Glutamatergic neuron (in vitro differentiated cells): ENCODE results near the gene CAMTA1. TPM values are rescaled to one million over a fixed set of nuclear protein-coding genes. Genes with fewer than 3 reads are reported as not detected.

Experiments
- DNase-seq: peaks from one replicate; pipeline ENCODE4 v3.0.0; 2022
- H3K27ac Mint-ChIP-seq: one replicate; pipeline ENCODE4 v1.8.0; 2020; ENCODE audit warnings: mild to moderate bottlenecking, mixed read lengths, inconsistent platforms; ENCODE audit not compliant: unreplicated experiment
- H3K27me3 Mint-ChIP-seq: one replicate; pipeline ENCODE4 v1.8.0; 2020; ENCODE audit warnings: mild to moderate bottlenecking, moderate library complexity, mixed read lengths, inconsistent platforms; ENCODE audit not compliant: unreplicated experiment
- H3K36me3 Mint-ChIP-seq: one replicate; pipeline ENCODE4 v1.8.0; 2020; ENCODE audit warnings: mild to moderate bottlenecking, mixed read lengths, inconsistent platforms; ENCODE audit not compliant: unreplicated experiment
- H3K4me1 Mint-ChIP-seq: one replicate; pipeline ENCODE4 v1.8.0; 2020; ENCODE audit warnings: mild to moderate bottlenecking, low read depth, mixed read lengths, inconsistent platforms; ENCODE audit not compliant: unreplicated experiment
- H3K4me3 Mint-ChIP-seq: one replicate; pipeline ENCODE4 v1.8.0; 2020; ENCODE audit warnings: mild to moderate bottlenecking, mixed read lengths, inconsistent platforms; ENCODE audit not compliant: unreplicated experiment
- H3K9me3 Mint-ChIP-seq: one replicate; pipeline ENCODE4 v1.8.0; 2020; ENCODE audit warnings: mild to moderate bottlenecking, moderate library complexity, mixed read lengths, inconsistent platforms; ENCODE audit not compliant: unreplicated experiment
- CTCF ChIP-seq: fragments of 200-600 bp; sonication (generic); IDR thresholded peaks from one replicate; pipeline ENCODE4 v1.5.0; 2021; ENCODE audit not compliant: partially characterized antibody, unreplicated experiment
- total RNA-seq: library from RNA; stranded (reverse); fragmentation: NEBNext Ultra II Directional; extraction: Animal tissue kit (Norgen Biotek cat#: 25700); gene quantifications from one replicate; pipeline ENCODE4 v1.2.1, GENCODE V29; 2021; ENCODE audit not compliant: unreplicated experiment

Gene CAMTA1
- total RNA-seq, 1 donor from 2014 or later: 77.2 TPM

- Mint-ChIP-seq H3K9me3 (peaks cover 3% of the 10 kb centered on the region), H3K4me1 (peaks cover 4% of the 10 kb centered on the region), H3K4me3 (no peak overlapping the region), H3K27me3 (peaks cover 12% of the 10 kb centered on the region), H3K36me3 (peaks cover 10% of the 10 kb centered on the region), H3K27ac (no peak overlapping the region)
- TF ChIP-seq CTCF: no peak
- DNase-seq: no peak
Observed at GRCh38 chr1:7628273-7628672, 843.0 kb downstream of the CAMTA1 start.

GRCh38 chr1:7629011-7629410 is 843.8 kb downstream of the CAMTA1 start:
- peaks cover 14% of the 10 kb centered on the region for H3K27me3 Mint-ChIP-seq

GRCh38 chr1:7629465-7630195 is 844.4 kb downstream of the CAMTA1 start:
- Mint-ChIP-seq H3K36me3 (peaks cover 9% of the 10 kb centered on the region), H3K9me3 (peaks cover 1% of the 10 kb centered on the region), H3K27ac (peak overlapping the region; percentile 12), H3K4me1 (peaks cover 4% of the 10 kb centered on the region), H3K4me3 (no peak overlapping the region), H3K27me3 (peaks cover 11% of the 10 kb centered on the region)
- no peak for DNase-seq
- no peak for TF ChIP-seq CTCF

More at GRCh38 chr1:7629011-7629410, 843.8 kb downstream of the CAMTA1 start:
- no peak for DNase-seq
- TF ChIP-seq CTCF: no peak
- Mint-ChIP-seq H3K27ac (no peak overlapping the region), H3K4me1 (peaks cover 4% of the 10 kb centered on the region), H3K4me3 (no peak overlapping the region), H3K9me3 (peaks cover 3% of the 10 kb centered on the region), H3K36me3 (peaks cover 10% of the 10 kb centered on the region)

GRCh38 chr1:7630378-7630777 is 845.1 kb downstream of the CAMTA1 start:
- no peak overlapping the region for H3K4me3 Mint-ChIP-seq
- TF ChIP-seq CTCF: no peak
- peaks cover 4% of the 10 kb centered on the region for H3K4me1 Mint-ChIP-seq
- peaks cover 6% of the 10 kb centered on the region for H3K36me3 Mint-ChIP-seq
- DNase-seq: no peak
- peak overlapping the region; percentile 12 for H3K27ac Mint-ChIP-seq
- peaks cover 1% of the 10 kb centered on the region for H3K9me3 Mint-ChIP-seq
- peaks cover 6% of the 10 kb centered on the region for H3K27me3 Mint-ChIP-seq

DNA sequence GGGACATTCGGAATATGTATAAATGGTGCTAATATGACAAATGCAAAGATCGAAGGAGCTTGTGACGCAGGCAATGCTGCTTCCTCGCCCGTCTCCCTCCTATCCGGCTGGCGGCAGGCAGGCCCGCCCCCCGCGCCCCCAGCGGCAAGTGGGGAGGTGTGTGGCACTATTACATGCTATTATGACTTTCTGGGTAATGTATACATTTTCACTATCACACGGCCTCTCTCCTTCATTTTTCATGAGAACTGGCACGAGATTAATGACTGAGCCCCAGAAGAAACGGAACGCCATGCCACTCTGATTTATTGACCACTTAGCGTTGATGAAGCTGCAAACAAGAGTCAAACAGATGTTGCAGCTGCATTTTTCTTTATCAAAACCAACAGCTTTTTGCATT is 846.9 kb downstream of the CAMTA1 start:
- Mint-ChIP-seq H3K36me3 (peaks cover 5% of the 10 kb centered on the region), H3K27ac (no peak overlapping the region), H3K4me1 (peaks cover 4% of the 10 kb centered on the region), H3K9me3 (peaks cover 1% of the 10 kb centered on the region), H3K4me3 (no peak overlapping the region), H3K27me3 (peaks cover 6% of the 10 kb centered on the region)
- DNase-seq: no peak
- TF ChIP-seq CTCF: no peak
